BLaER1 treated with 17β-estradiol and CSF1 and Interleukin-3, amounts not matched to agents 10 nM and 100 nM (cell line): ENCODE data around the gene BRME1.

Source experiments
- H3K27ac ChIP-seq, 11 experiments: shearing (Covaris generic); formaldehyde crosslinking; 2 replicates each; pipeline ENCODE4 v1.8.1; 2022
- H3K27me3 ChIP-seq, 11 experiments: shearing (Covaris generic); formaldehyde crosslinking; 2 replicates each; pipeline ENCODE4 v1.8.1; 2022
- H3K36me3 ChIP-seq, 11 experiments: shearing (Covaris generic); formaldehyde crosslinking; 2 replicates each; pipeline ENCODE4 v1.8.1; 2022
- H3K4me1 ChIP-seq, 10 experiments: shearing (Covaris generic); formaldehyde crosslinking; 2 replicates each; pipeline ENCODE4 v1.8.1; 2022
- H3K4me2 ChIP-seq, 11 experiments: shearing (Covaris generic); formaldehyde crosslinking; 2 replicates each; pipeline ENCODE4 v1.8.1; 2022
- H3K4me3 ChIP-seq, 10 experiments: shearing (Covaris generic); formaldehyde crosslinking; 2 replicates each; pipeline ENCODE4 v1.8.1; 2022
- H3K9ac ChIP-seq, 11 experiments: shearing (Covaris generic); formaldehyde crosslinking; 2 replicates each; pipeline ENCODE4 v1.8.1; 2022
- H3K9me3 ChIP-seq, 11 experiments: shearing (Covaris generic); formaldehyde crosslinking; replicated peaks in 1 of 11; 2 replicates each; pipeline ENCODE4 v1.8.1; 2022
- H4K20me1 ChIP-seq, 11 experiments: shearing (Covaris generic); formaldehyde crosslinking; 2 replicates each; pipeline ENCODE4 v1.8.1; 2022
- Cebpa-rat ChIP-seq, 11 experiments: shearing (Covaris generic); IDR thresholded peaks; 2 replicates each; pipeline ENCODE4 v1.8.1; 2022

Gene BRME1

DNA sequence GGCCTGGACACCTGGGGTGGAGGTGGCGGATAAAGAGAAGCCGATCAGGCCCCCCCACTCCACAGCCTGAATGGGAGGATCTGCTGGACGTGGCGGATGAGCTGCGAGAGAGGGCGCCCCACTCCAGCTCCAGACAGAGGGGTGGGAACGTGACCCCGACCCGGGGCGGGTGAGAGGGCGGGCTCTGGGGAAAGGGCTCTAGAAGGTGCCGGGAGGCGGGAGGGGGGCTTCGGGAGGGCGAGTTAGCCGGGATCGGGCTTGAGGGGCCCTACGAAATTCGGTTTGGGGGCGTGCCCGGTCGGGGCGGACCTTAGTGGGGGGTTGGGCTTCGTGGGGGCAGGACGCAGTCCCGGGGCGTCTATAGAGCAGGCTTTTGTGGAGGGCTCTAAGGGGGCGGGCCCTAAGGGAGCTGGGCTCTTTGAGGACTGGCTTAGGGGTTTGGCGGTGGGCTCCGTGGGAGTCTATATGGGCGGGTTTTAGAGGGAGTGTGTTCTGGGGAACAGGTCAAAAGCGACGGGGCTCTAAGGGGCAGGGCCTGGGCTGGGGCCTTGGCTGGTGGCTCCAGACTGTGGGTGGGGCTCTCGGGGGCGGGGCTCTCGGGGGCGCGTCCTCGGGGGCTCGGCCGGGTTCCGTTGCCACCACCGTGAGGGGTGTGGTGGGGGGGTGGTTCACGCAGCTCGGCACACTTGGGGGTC, 33.1 kb downstream of the BRME1 start:
- H3K9ac ChIP-seq = peak overlapping the region; percentile 18 to 77 (median 61); a peak in 19 of 22 replicates
- peaks cover 0 to 14% (median 5%) of the 10 kb centered on the region in 11 experiments; a peak in 9 of 22 replicates for H3K27me3 ChIP-seq

GRCh38 chr19:13872339-13872694, 33.6 kb downstream of the BRME1 start:
- Histone ChIP-seq H3K27ac (no peak overlapping the region), H3K4me3 (peak overlapping the region; percentile 44 to 70 (median 56)), H3K4me2 (peak overlapping the region; percentile 56 to 73 (median 68)), H4K20me1 (no peaks in the 10 kb centered on the region; a peak in 2 of 22 replicates), H3K27me3 (peaks cover 0 to 19% (median 9%) of the 10 kb centered on the region in 11 experiments; a peak in 18 of 22 replicates), H3K4me1 (peaks cover 0 to 43% (median 24%) of the 10 kb centered on the region in 10 experiments; a peak in 17 of 20 replicates), H3K36me3 (no peaks in the 10 kb centered on the region), H3K9me3 (no peaks in the 10 kb centered on the region), H3K9ac (peak overlapping the region in 10 of 11 experiments; percentile 18 to 77 (median 60); a peak in 14 of 22 replicates)
- no peak for TF ChIP-seq Cebpa-rat (IDR thresholded peaks at IDR 0.05)

More for the DNA sequence above, 33.1 kb downstream of the BRME1 start:
- H3K4me3 ChIP-seq = peak overlapping the region; percentile 44 to 70 (median 56)
- no peaks in the 10 kb centered on the region; a peak in 2 of 22 replicates for H4K20me1 ChIP-seq
- H3K4me2 ChIP-seq = peak overlapping the region; percentile 56 to 73 (median 68)
- H3K27ac ChIP-seq = peak overlapping the region in 3 of 11 experiments; percentile 10 to 49 (median 20); a peak in 3 of 22 replicates
- H3K9me3 ChIP-seq = no peaks in the 10 kb centered on the region
- TF ChIP-seq Cebpa-rat (IDR thresholded peaks at IDR 0.05) = no peak
- H3K36me3 ChIP-seq = no peaks in the 10 kb centered on the region
- peaks cover 0 to 43% (median 24%) of the 10 kb centered on the region in 10 experiments; a peak in 17 of 20 replicates for H3K4me1 ChIP-seq

DNA sequence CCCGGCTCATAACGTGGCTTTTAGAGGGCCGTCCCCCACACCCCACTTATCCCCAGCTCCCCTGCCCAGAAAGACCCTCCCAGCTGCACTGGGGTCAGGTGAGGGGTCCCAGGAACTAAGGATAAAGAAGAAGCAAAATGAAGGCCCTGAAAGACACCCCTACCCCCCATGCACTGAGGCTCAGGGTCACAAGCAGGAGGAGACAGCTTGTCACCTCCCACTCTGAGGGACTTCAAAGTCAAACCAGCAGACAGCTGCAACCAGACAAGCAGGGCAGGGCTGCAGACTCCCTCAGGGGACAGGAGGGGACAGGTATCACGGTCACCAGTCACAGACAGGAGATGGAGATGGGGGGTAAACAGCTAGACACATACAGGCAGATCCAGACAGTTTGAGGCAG, 35.0 kb downstream of the BRME1 start:
- Histone ChIP-seq H3K27ac (no peak overlapping the region), H3K4me2 (peak overlapping the region in 8 of 11 experiments; percentile 17 to 70 (median 44); a peak in 10 of 22 replicates), H3K27me3 (peaks cover 13 to 33% (median 24%) of the 10 kb centered on the region in 11 experiments), H3K4me3 (no peak overlapping the region), H3K9ac (peak overlapping the region in 2 of 11 experiments; percentile 18 to 31; a peak in 2 of 22 replicates), H3K9me3 (no peaks in the 10 kb centered on the region), H3K4me1 (peaks cover 7 to 57% (median 30%) of the 10 kb centered on the region in 10 experiments; a peak in 19 of 20 replicates), H4K20me1 (no peaks in the 10 kb centered on the region), H3K36me3 (no peaks in the 10 kb centered on the region)
- no peak for TF ChIP-seq Cebpa-rat (IDR thresholded peaks at IDR 0.05)

- H3K4me3 ChIP-seq = no peak overlapping the region
Observed at GRCh38 chr19:13869281-13869680, 36.6 kb downstream of the BRME1 start.

DNA sequence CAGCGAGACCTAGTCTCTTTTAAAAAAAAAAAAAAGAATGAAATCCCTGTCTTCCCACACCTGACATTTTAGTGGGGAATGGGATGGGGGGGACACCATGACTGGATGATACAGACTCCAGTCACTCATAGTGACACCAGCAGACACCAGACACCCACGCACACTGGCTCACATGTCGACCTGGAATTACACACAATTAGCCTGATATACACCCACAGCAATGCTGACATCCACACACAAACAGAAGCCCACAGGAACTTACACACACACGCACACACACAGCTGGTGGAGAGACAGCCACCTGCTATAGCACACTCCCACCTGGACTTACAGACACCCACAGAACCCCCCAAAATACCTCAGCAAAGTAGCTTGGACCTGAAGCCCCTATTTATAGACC, 37.3 kb downstream of the BRME1 start:
- Histone ChIP-seq H3K4me1 (peaks cover 18 to 69% (median 41%) of the 10 kb centered on the region in 10 experiments; a peak in 19 of 20 replicates), H3K9ac (no peak overlapping the region), H3K36me3 (no peaks in the 10 kb centered on the region), H3K4me2 (0 out of 22 replicates have a peak overlapping the region, but pooled peaks of 1 of the 11 experiments have one; percentile 1), H3K27ac (no peak overlapping the region), H3K27me3 (peaks cover 28 to 54% (median 43%) of the 10 kb centered on the region in 11 experiments), H3K9me3 (no peaks in the 10 kb centered on the region), H4K20me1 (no peaks in the 10 kb centered on the region; a peak in 1 of 22 replicates), H3K4me3 (no peak overlapping the region)
- TF ChIP-seq Cebpa-rat (IDR thresholded peaks at IDR 0.05) = no peak

More at GRCh38 chr19:13869281-13869680, 36.6 kb downstream of the BRME1 start:
- Histone ChIP-seq H3K9ac (no peak overlapping the region), H3K4me1 (peaks cover 13 to 63% (median 35%) of the 10 kb centered on the region in 10 experiments; a peak in 19 of 20 replicates), H4K20me1 (no peaks in the 10 kb centered on the region; a peak in 1 of 22 replicates), H3K27ac (no peak overlapping the region), H3K27me3 (peaks cover 25 to 48% (median 37%) of the 10 kb centered on the region in 11 experiments), H3K36me3 (no peaks in the 10 kb centered on the region), H3K4me2 (peak overlapping the region in 2 of 11 experiments; percentile 10 to 25; a peak in 3 of 22 replicates), H3K9me3 (no peaks in the 10 kb centered on the region)
- TF ChIP-seq Cebpa-rat (IDR thresholded peaks at IDR 0.05) = no peak

GRCh38 chr19:13866463-13867046, 39.4 kb downstream of the BRME1 start:
- peak overlapping the region in 2 of 11 experiments; percentile 54 to 62; a peak in 3 of 22 replicates for H3K27ac ChIP-seq
- TF ChIP-seq Cebpa-rat (IDR thresholded peaks at IDR 0.05) = no peak
- H3K9ac ChIP-seq = peak overlapping the region in 10 of 11 experiments; percentile 67 to 83 (median 76); a peak in 13 of 22 replicates
- peaks cover 30 to 58% (median 52%) of the 10 kb centered on the region in 11 experiments for H3K27me3 ChIP-seq
- no peaks in the 10 kb centered on the region for H3K9me3 ChIP-seq
- peak overlapping the region; percentile 62 to 77 (median 66); a peak in 19 of 20 replicates for H3K4me3 ChIP-seq
- no peaks in the 10 kb centered on the region; a peak in 1 of 22 replicates for H4K20me1 ChIP-seq
- peak overlapping the region; percentile 90 to 99 (median 97) for H3K4me2 ChIP-seq
- H3K4me1 ChIP-seq = peaks cover 23 to 61% (median 37%) of the 10 kb centered on the region in 10 experiments
- H3K36me3 ChIP-seq = no peaks in the 10 kb centered on the region

GRCh38 chr19:13865571-13866462, 40.1 kb downstream of the BRME1 start:
- Histone ChIP-seq H3K27ac (peak overlapping the region; percentile 41 to 69 (median 61); a peak in 19 of 22 replicates), H4K20me1 (no peaks in the 10 kb centered on the region; a peak in 1 of 22 replicates), H3K4me2 (peak overlapping the region; percentile 90 to 99 (median 97)), H3K9me3 (no peaks in the 10 kb centered on the region), H3K36me3 (no peaks in the 10 kb centered on the region), H3K27me3 (peaks cover 32 to 66% (median 59%) of the 10 kb centered on the region in 11 experiments), H3K4me3 (peak overlapping the region; percentile 62 to 77 (median 66)), H3K9ac (peak overlapping the region; percentile 67 to 83 (median 75)), H3K4me1 (peaks cover 31 to 60% (median 40%) of the 10 kb centered on the region in 10 experiments)
- TF ChIP-seq Cebpa-rat (IDR thresholded peaks at IDR 0.05) = no peak
